Smooth muscle cell of the coronary artery (primary cell): Measurements from ENCODE around the gene KRT34. TPM values are rescaled to one million over a fixed set of nuclear protein-coding genes. Genes with fewer than 3 reads are reported as not detected.

ENCODE experiments used
- total RNA-seq: library from RNA; depleted of rRNA; stranded (reverse); fragments of >200 nt; gene quantifications from 2 replicates; pipeline ENCODE4 v1.2.3, GENCODE V29; 2014; ENCODE audit warnings: low replicate concordance

The KRT34 gene
- total RNA-seq: under 0.01 TPM in 1 of 2 replicates, not detected in the other

GRCh38 chr17:41381943-41382342 lies at the start of gene KRT34:
KRT34 (minus strand) TSS chr17:41382306; CDS start chr17:41382246, 60 bp downstream.

GRCh38 chr17:41424111-41424635 lies 42.1 kb upstream of the KRT34 start, which contains the start of gene KRT37:
KRT37 (minus strand) TSS chr17:41424585; CDS start chr17:41424523, 62 bp downstream.

GRCh38 chr17:41396996-41397660 lies 15.0 kb upstream of the KRT34 start, which contains the start of gene KRT31:
KRT31 (minus strand) TSS chr17:41397608; CDS start chr17:41397539, 69 bp downstream.

GRCh38 chr17:41369713-41370112 lies 12.4 kb downstream of the KRT34 start, which contains the start of gene KRT33B:
KRT33B (minus strand) TSS chr17:41369813; CDS start chr17:41369750, 63 bp downstream.

GRCh38 chr17:41350381-41350878 lies 31.7 kb downstream of the KRT34 start, which contains the start of gene KRT33A:
KRT33A (minus strand) TSS chr17:41350828; CDS start chr17:41350767, 61 bp downstream.

Other genes with a start within 250 kb of the KRT34 start
- gene KRTAP4-6, start 241.8 kb downstream of the KRT34 start, total RNA-seq: not detected in 2 replicates
- gene KRTAP4-5, start 232.5 kb downstream of the KRT34 start, total RNA-seq: not detected in 2 replicates
- not detected in 2 replicates for gene KRTAP4-4, start 221.6 kb downstream of the KRT34 start, total RNA-seq
- gene KRTAP4-3, start 214.1 kb downstream of the KRT34 start, total RNA-seq: not detected in 2 replicates
- gene KRTAP4-2, start 204.1 kb downstream of the KRT34 start, total RNA-seq: not detected in 2 replicates
- not detected in 2 replicates for gene KRTAP4-1, start 197.4 kb downstream of the KRT34 start, total RNA-seq
- gene KRTAP9-1, start 192.4 kb downstream of the KRT34 start, total RNA-seq: not detected in 2 replicates
- gene KRTAP9-2, start 155.7 kb downstream of the KRT34 start, total RNA-seq: not detected in 2 replicates
- gene KRTAP9-3, start 149.9 kb downstream of the KRT34 start, total RNA-seq: not detected in 2 replicates
- not detected in 2 replicates for gene KRTAP9-8, start 144.3 kb downstream of the KRT34 start, total RNA-seq
- gene KRTAP9-4, start 132.6 kb downstream of the KRT34 start, total RNA-seq: not detected in 2 replicates
- gene KRTAP9-9, start 126.9 kb downstream of the KRT34 start, total RNA-seq: not detected in 2 replicates
- gene KRTAP9-6, start 116.9 kb downstream of the KRT34 start, total RNA-seq: not detected in 2 replicates
- not detected in 2 replicates for gene KRTAP9-7, start 106.6 kb downstream of the KRT34 start, total RNA-seq
- not detected in 2 replicates for gene KRTAP29-1, start 79.5 kb downstream of the KRT34 start, total RNA-seq
- not detected in 2 replicates for gene KRTAP16-1, start 73.0 kb downstream of the KRT34 start, total RNA-seq
- not detected in 2 replicates for gene KRTAP17-1, start 66.6 kb downstream of the KRT34 start, total RNA-seq
- not detected in 2 replicates for gene KRT33A, start 31.5 kb downstream of the KRT34 start, total RNA-seq
- gene KRT33B, start 12.5 kb downstream of the KRT34 start, total RNA-seq: not detected in 2 replicates
- not detected in 2 replicates for gene KRT31, start 15.3 kb upstream of the KRT34 start, total RNA-seq
- not detected in 2 replicates for gene KRT37, start 42.3 kb upstream of the KRT34 start, total RNA-seq
- gene KRT38, start 58.7 kb upstream of the KRT34 start, total RNA-seq: under 0.01 TPM in 1 of 2 replicates, not detected in the other
- gene KRT32, start 85.1 kb upstream of the KRT34 start, total RNA-seq: not detected in 2 replicates
- not detected in 2 replicates for gene KRT35, start 98.8 kb upstream of the KRT34 start, total RNA-seq
- gene KRT36, start 107.6 kb upstream of the KRT34 start, total RNA-seq: 0.08 and 0.12 TPM in 2 replicates
- not detected in 2 replicates for gene KRT13, start 123.3 kb upstream of the KRT34 start, total RNA-seq
- gene KRT15, start 136.6 kb upstream of the KRT34 start, total RNA-seq: 0.35 and 0.90 TPM in 2 replicates
- gene KRT19, start 146.0 kb upstream of the KRT34 start, total RNA-seq: 8.8 and 47.4 TPM in 2 replicates
- gene KRT9, start 189.8 kb upstream of the KRT34 start, total RNA-seq: not detected in 2 replicates
- 0.23 TPM in 1 of 2 replicates, not detected in the other for gene KRT14, start 204.6 kb upstream of the KRT34 start, total RNA-seq
- 0.15 and 0.35 TPM in 2 replicates for gene KRT16, start 230.5 kb upstream of the KRT34 start, total RNA-seq
- gene KRT17, start 242.3 kb upstream of the KRT34 start, total RNA-seq: 0.47 and 4.3 TPM in 2 replicates